ENCODE measurements around the gene GJB6.

GJB6 gene

GRCh38 chr13:20206698-20207235 lies 25.4 kb downstream of the GJB6 start:
- H3K4me3 ChIP-seq (ENCODE audit: low read depth, low read length): no peak overlapping the region
- DNase-seq (ENCODE audit: low read depth): no peak
- TF ChIP-seq CTCF (IDR thresholded peaks at IDR 0.05; ENCODE audit: low read depth, low read length, missing control alignments): no peak
- in situ Hi-C loops (cut with HindIII; ENCODE audit: low sequenced_read_pairs): no loop called here

GRCh38 chr13:20206065-20206697 lies 25.9 kb downstream of the GJB6 start:
- DNase-seq (ENCODE audit: low read depth): no peak
- in situ Hi-C loops (cut with HindIII; ENCODE audit: low sequenced_read_pairs): no loop called here
- H3K4me3 ChIP-seq (ENCODE audit: low read depth, low read length): no peak overlapping the region
- TF ChIP-seq CTCF (IDR thresholded peaks at IDR 0.05; ENCODE audit: low read depth, low read length, missing control alignments): no peak

GRCh38 chr13:20198781-20199180 lies 33.3 kb downstream of the GJB6 start:
- no peak for TF ChIP-seq CTCF (IDR thresholded peaks at IDR 0.05; ENCODE audit: low read depth, low read length, missing control alignments)
- H3K4me3 ChIP-seq (ENCODE audit: low read depth, low read length): no peak overlapping the region
- in situ Hi-C loops (cut with HindIII; ENCODE audit: low sequenced_read_pairs): loop anchor here (25.0 kb wide), 2 partner anchors 514 to 639 kb away; partner anchors contain the start of gene IL17D
- no peak for DNase-seq (ENCODE audit: low read depth)

GRCh38 chr13:20197361-20197834 lies 34.7 kb downstream of the GJB6 start:
- peak; percentile 22 for DNase-seq (ENCODE audit: low read depth)
- H3K4me3 ChIP-seq (ENCODE audit: low read depth, low read length): no peak overlapping the region
- in situ Hi-C loops (cut with HindIII; ENCODE audit: low sequenced_read_pairs): loop anchor here (25.0 kb wide), 2 partner anchors 515 to 640 kb away; partner anchors contain the start of gene IL17D
- peak; percentile 78 for TF ChIP-seq CTCF (IDR thresholded peaks at IDR 0.05; ENCODE audit: low read depth, low read length, missing control alignments)

- DNase-seq (ENCODE audit: low read depth): no peak
- H3K4me3 ChIP-seq (ENCODE audit: low read depth, low read length): no peak overlapping the region
- no peak for TF ChIP-seq CTCF (IDR thresholded peaks at IDR 0.05; ENCODE audit: low read depth, low read length, missing control alignments)
- in situ Hi-C loops (cut with HindIII; ENCODE audit: low sequenced_read_pairs): loop anchor here (25.0 kb wide), 2 partner anchors 516 to 642 kb away; partner anchors contain the start of gene IL17D
Measured at GRCh38 chr13:20195801-20196200, 36.3 kb downstream of the GJB6 start.

- in situ Hi-C loops (cut with HindIII; ENCODE audit: low sequenced_read_pairs): loop anchor here (25.0 kb wide), 2 partner anchors 518 to 643 kb away; partner anchors contain the start of gene IL17D
- no peak overlapping the region for H3K4me3 ChIP-seq (ENCODE audit: low read depth, low read length)
- DNase-seq (ENCODE audit: low read depth): no peak
- TF ChIP-seq CTCF (IDR thresholded peaks at IDR 0.05; ENCODE audit: low read depth, low read length, missing control alignments): no peak
Measured at GRCh38 chr13:20193907-20194631, 38.0 kb downstream of the GJB6 start.

All from astrocyte of the cerebellum (primary cell).